ENCODE measurements around the gene SPDYE1.
"Not testable (repeated sequence)": the region's sequence is repeated elsewhere in the genome, so short reads cannot be mapped to it uniquely, and the experiment has no call there.

GRCh38 chr7:43968172-43969040 lies 29.3 kb upstream of the SPDYE1 start:
- not testable (repeated sequence) for TF ChIP-seq POLR2A (IDR thresholded peaks at IDR 0.05; ENCODE audit: low read length); GATA1 (IDR thresholded peaks at IDR 0.05; ENCODE audit: low read depth, low read length)
